Activated CD4-positive, CD25-positive, alpha-beta regulatory T cell treated with anti-CD3 and anti-CD28 coated beads, Interleukin-2, amount 50 U/mL, for 16 hours (primary cell): ENCODE results near the gene LACTB.
A peak's percentile ranks its signal among the peaks of the same experiment; 100 is the strongest.

Experiments
- DNase-seq: peaks from one replicate; pipeline ENCODE4 v3.0.0-alpha.2; 2020; ENCODE audit warnings: low read depth, low spot score

Gene LACTB

DNA sequence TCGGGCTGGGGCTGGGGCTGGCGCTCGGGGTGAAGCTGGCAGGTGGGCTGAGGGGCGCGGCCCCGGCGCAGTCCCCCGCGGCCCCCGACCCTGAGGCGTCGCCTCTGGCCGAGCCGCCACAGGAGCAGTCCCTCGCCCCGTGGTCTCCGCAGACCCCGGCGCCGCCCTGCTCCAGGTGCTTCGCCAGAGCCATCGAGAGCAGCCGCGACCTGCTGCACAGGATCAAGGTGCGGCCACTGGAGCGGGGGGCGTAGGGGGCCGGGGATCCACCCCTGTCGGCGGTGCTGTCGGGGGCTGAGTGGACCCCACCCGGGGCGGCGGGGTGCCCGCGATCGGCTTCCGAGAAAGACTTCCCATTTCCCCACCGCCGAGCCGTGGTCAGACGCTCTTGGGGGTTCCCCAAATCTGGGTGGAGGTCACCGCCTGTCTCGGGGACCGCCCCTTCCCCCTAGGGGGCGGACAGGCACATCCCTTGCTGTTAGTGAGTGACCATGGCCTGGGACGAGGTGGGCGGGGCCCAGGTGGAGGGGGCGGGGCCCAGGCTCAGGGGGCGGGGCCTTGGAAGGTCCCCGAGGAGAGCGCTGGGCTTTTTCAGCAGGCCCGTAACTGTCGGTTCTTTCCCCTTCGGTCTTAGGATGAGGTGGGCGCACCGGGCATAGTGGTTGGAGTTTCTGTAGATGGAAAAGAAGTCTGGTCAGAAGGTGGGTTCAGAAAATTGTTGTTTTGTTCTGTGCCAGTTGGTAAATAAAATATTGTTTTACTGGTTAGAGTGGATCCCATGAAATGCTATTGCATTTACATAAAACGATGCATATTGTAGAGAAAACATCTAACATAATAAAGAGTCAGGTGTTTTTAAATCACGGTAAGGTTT lies 578 bp downstream of the LACTB start:
- DNase-seq, result peak; percentile 39

DNA sequence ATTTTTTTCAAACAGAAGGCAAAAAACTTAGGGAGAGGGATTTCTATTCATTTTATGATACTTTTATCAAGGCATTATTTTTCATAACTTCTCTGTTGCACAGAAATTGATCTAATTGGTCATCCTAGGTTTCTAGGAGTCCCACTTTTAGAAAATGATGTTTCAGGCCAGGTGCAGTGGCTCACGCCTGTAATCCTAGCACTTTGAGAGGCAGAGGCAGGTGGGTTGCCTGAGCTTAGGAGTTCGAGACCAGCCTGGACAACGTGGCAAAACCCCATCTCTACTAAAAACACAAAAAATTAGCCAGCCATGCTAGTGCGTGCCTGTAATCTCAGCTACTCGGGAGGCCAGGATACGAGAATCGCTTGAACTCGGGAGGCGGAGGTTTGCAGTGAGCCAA lies 2.8 kb downstream of the LACTB start:
- no peak for DNase-seq

DNA sequence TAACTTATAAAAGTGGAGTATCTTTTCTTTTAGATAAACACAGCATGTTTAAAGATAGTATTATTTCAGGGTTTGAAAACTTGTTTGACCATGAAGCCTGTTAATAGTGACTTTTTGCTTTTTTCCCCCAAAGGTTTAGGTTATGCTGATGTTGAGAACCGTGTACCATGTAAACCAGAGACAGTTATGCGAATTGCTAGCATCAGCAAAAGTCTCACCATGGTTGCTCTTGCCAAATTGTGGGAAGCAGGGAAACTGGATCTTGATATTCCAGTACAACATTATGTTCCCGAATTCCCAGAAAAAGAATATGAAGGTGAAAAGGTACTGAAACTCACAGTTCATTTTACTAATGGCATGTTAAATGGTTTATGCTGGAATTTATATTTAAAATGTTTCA lies 5.1 kb downstream of the LACTB start:
- no peak for DNase-seq

DNA sequence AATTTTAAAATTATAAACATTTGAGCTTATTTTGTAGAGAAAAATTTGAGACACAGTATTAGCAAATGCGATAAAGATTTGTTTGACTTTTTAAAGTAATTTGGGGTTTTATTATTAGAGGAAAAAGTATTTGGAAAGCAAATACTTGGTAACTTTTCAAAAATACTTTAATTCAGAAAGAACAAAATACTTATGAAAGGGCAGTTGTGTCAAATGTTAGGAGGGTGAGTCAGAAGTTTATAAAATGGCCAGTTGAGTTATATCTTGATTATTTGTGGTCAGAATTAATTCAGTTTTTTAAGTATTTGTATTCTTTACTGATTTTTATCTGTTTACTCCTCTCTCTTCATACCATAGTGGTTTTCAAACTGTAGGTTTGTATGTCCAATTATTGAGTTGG lies 12.1 kb downstream of the LACTB start:
- DNase-seq, result no peak

DNA sequence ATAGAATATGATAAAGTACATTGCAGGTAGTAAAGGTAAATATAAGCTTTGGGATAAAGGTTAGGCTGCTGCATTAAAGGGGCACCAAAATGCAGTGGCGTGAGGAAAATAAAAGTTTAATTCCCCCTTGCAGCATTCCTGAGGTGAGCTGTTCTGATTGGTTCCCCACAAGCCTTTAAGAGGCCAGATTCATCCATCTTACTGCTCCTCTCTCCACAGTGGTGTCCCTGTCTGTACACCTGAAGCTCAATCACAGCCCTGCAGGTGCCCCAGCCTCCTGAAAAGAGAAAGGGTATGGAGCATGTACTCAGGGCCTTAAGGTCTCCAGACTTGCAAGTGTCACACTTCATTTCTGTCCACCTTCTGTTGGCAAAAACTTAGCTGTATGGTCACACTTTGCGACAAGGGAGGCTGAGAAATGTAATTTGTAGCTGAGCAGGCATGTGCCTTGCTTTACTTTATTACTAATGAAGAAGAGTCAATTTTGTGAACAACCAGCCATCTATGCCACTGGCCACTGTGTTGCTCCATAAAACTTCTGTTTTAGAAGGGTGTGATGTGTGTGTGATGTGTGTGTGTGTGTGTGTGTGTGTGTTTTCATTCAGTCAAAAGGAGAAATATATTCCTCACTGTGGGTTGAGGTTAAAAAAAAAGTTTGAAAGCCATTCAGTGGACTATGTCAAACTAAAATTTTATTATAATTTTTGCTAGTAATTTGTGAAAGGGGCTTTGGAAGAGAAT lies 12.8 kb downstream of the LACTB start:
- no peak for DNase-seq

DNA sequence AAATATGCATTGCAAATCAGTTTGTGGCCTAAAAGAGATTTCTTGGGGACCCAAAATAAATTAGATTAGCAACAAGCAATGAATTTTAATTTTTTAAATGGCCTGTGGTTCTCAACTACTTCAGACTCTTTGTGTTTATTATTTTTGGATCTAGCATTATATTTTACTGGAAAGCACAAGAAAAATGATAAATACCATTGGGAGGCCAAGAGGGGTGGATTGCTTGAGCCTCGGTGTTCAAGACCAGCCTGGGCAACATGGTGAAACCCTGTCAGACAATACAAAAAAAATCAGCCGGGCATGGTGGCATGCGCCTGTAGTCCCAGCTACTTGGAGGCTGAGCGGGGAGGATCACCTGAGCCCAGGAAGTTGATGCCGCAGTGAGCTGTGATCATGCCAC lies 13.6 kb downstream of the LACTB start:
- no peak for DNase-seq

DNA sequence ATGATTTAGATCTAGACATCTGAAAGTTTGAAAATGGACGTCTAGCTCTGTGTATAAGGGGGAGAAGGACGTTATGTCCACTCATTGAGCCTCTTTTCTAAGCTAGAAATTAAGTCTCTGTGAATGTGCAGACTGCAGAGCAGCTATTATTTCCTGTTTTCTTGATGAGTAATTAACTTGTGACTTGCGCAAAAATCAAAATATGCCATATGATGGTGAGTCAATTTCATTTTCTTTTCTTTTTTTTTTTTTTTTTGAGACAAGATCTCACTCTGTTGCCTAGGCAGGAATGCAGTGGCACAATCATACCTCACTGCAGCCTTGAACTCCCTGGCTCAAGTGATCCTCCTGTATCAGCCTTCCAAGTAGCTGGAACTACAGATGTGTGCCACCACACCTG lies 14.1 kb downstream of the LACTB start:
- no peak for DNase-seq

DNA sequence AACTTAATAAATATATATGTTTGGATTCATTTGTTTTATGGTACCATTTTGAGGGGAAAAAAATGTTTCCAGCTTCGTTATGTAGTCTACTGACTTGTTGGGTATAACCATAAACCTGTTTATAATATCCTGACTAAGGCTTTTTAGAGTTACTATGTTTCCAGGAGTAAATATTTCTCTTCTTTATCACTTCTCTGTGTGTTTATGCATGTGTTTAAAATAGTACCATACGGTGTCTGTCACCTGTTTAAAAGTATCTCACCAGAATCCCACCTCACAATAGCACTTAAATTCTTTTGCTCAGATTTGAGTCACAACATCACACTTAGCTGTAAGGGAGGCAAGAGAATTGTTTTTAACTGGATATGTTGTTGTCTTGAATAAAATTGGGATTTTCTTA lies 15.1 kb downstream of the LACTB start:
- no peak for DNase-seq

DNA sequence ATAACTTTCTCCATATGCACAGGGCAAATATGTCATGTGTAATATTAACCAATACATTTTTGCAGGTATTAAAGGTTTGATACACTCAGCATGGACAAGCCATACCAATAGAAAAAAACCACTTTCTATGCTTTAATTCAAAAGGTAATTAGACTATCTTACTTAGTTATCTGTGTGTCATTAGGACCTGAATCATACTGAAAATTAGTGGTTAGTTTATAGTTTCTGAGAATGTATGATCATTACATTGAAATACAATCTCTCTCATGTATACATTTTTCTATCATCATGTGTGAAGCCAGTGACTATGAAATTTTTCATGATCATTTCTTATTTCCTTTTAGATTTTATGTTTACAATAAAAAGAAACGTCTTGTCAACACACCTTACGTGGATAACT lies 19.3 kb downstream of the LACTB start:
- DNase-seq, result no peak

DNA sequence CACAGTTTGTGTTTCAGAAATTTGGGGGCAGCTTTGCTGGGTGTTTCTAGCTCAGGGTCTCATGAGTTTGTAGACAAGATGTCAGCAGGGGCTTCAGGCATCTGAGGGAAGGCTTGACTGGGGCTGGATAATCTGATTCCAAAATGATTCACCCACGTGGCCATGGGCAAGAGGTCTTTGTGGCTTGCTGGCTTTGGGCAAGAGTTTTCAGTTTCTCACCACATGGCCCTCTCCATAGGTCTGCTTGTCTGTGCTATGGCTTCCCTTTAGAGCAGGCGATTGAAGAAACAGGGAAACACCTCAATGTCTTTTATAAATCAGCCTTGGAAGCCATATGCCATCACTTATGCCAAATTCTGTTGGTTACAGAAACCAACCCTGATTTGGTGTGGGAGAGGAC lies 23.8 kb downstream of the LACTB start:
- DNase-seq, result no peak

DNA sequence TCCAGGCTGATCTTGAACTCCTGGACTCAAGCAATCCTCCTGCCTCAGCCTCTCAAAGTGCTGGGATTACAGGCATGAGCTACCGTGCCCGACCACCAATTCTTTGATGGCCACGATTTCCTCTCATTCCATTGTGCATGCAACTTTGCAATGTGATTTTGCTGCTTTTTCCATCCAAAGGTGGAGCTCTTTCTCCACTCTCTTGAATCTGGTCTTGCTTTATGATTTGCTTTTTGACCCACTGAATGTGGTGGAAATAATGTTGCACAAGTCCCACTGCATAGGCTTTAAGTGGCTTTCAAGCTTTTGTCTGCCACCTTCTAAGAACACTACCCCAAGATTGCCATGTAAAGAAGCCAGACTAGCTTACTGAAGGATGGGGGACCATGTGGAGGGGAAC lies 25.0 kb downstream of the LACTB start:
- no peak for DNase-seq

DNA sequence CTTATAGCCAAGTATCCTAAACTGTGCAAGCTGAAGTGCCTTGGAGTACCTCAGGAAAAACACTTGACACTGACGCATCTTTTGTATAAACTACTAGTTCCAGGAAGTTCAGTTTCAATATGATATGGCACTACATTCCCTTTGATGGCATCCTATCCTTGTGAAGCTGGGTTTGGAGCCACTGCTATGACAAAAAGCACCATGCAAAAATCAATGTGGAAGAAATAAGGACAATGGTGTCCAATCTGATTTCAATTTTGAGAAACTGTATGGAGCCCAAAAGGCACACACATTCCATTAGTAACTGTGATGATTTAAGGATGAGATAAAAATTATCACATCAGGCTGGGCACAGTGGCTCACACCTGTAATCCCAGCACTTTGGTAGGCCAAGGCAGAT lies 30.0 kb downstream of the LACTB start:
- no peak for DNase-seq

DNA sequence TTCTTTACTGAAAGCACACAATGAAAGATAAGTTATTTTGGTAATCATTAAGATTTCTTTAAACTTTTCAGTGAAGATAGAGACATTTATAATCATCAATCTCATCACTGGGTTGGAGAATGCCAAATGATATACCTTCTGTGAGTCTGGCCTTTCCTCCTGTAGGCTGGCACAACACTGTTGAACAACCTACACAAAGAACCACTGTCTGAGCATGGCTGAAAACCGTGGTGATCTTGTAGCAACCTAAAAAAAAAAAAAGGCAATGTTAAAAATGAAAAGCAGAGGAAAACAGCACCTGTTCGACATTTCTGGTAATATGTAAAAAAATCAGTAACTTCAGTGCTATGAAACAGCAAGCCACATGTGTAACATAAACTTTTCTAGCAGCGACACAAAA lies 33.8 kb downstream of the LACTB start:
- DNase-seq, result no peak

DNA sequence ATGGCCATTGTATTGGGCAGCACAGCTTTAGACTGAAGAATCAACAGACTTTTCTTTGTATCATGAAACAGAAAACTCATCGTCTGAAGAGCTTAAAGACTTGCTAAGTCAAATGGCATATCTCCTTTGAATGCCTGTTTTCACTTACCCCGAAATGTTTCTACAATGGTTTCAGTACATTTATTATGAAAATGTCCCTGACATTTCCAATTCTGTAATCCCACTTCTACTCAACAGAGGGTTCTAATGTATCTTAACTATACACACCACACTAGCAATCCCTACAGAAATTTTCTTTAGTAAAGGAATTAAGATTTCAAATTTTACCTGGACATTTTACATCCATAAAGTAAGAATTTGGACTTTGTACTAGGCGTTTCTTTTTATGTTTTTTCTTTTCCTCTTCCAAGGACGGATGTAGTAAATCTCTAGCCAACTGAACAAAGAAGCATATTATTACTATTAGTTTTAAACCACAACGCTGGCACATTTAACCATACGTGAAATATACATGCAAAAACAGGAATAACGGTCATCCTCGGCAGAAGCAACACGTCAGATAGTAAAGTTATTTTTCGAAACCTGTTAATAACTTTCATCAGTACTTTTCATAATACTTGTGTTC lies 34.5 kb downstream of the LACTB start:
- DNase-seq, result no peak

DNA sequence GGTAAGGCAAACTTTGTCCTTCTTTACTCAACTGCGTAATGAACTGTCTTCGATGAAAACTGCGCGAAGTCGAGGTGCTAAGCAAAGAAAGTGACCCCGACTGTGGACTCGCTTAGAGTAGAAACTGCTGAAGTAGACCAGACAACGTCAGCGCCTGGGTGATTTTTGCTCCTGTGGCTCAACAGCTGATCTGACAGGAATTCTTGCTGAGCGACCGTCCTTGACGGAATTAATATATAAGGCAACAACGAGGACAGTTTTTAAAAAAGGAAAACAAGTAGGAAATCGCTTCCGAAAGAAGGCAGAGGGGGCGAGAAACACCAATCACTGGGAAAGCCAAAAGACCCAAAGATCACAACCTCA lies 35.1 kb downstream of the LACTB start:
- no peak for DNase-seq

DNA sequence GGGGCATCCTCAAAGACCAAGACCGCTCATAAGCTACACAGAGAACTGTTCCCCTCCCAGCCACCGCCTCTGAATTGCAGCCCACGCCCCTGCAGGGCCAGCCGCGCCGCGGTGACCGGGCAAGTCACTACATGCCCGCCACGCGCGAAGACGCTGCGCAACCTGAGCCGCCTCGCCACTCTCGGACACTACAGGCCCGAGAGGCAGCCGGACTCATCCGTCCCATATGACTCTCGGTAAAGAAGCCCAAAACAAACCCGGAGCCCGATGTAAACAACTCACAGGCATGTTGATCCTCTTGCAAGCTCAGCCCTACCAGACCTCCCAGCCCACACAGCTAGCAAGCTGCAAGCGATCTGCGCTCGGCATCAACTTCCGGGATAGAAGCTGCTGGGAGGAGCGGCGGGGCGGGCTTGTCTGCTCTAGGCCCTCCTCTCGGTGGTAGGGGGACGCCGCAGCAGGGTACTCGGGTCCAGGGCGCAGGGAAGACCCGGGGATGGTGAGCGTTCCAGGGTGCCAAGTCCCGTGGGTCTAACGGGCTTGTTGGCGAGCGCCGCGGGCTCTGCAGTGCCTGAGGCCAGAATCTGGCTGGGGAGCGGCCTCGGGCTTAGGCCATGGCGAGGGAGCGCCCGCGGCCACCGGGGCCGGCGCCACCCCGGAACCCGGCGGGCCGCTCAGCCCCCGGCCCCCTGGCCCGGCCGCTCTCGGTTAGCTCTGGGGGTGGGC lies 35.6 kb downstream of the LACTB start, which contains the start of gene RPS27L:
Gene RPS27L, minus strand, starts transcription at position 360 of the 726 bp plus-strand sequence. Its CDS starts 72 bp downstream, at position 288.
- DNase-seq, result peak; percentile 68

DNA sequence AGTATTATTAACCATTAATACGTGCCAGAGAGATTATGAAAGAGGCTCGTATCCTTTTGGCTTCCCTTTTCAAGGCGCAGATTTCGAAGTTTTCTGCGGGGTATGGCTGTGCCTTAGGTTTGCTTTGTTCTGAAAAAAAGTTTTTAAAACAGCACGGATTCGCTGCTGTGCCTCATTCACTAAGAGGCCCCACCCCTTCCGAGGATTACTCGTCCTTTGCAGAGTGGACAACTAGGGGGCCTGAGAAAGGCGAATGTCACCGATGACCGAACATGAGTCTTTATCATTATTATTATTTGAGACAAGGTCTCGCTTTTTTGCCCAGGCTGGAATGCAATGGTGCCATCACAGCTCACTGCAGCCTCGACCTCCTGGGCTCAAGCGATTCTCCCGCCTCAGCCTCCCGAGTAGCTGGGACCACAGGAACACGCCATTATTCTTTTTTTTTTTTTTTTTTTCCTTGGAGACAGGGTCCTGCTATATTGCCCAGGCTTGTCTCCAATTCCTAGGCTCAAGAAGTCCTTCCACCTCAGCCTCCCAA lies 36.3 kb downstream of the LACTB start:
- no peak for DNase-seq

DNA sequence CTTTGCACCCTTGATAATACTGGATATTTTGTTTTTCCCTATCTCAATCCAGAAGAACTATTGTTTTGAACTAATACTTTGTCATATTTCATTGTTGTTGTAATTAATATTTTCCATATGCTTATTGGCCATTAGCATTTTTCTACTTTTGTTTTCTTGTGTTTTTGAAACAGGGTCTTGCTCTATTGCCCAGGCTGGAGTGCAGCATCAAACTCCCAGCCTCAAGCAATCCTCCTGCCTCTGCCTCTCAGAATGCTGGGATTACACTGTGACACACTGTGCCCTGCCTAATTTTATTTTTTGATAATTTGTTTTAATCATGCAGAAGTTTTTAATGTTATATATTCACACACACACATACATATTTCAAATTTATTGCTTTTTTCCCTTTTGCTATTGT lies 39.0 kb downstream of the LACTB start:
- DNase-seq, result no peak

DNA sequence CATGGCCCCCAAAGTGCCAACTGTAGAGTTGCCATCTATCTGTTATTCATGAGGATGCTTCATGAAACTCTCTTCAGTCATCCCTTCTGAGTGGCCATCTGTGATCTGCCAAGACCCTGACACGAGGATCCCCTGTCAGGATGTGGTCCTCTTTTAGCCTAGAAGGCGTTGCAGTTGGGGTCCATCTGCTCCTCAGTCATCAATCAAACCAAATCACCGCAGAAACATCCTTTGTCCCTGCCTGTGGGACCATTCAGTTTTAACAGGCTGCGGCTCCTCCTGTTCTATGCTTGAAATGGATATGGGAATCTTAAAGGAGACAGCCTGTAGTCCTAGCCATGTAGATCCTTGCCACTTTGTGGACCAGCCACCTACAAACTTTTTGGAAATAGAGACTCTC lies 41.6 kb downstream of the LACTB start:
- no peak for DNase-seq

DNA sequence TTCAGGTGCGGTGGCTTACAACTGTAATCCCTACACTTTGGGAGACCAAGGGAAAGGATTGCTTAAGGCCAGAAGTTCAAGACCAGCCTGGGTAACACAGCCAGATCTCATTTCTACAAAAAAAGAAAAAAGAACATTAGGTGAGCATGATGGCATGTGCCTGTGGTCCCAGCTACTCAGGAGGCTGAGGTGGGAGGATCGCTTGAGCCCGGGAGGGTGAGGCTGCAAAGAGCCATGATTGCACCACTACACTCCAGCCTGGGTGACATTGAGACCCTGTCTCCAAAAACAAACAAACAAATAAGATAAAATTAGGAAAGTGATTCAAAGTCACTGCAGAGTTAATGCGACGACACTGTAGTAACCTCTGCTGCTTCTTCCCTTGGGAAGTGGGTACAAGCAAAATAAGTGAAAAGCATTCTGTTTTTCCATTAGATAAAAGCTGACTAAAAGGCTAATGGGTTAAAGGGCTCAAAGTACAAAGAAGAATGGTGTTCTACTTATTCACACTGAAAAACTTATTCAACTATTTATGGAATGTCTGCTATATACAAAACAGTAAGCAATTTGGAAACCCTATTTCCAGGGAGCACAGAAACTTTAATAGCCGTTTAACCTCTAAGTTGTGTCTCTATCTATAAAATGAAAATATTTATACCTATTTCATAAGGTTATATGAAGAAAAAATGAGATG lies 43.7 kb downstream of the LACTB start:
- no peak for DNase-seq

DNA sequence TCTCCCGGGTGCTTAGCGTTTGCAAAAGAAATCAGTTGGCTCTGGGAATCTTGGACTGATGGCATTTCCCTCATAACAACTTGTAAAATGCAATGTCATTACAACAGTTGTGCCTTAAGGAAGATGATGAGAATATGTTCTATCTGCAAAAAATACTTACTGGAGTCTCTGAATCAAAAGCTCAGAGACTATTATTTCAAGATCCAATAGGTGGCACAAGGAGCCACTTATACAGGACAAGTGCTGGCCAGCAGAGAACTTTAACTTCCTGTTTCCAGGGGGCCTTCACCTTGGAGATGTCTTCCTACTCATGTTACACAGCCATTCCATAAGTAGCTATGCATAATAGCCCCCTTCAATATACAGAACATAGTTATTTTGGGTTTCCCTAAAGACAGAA lies 44.6 kb downstream of the LACTB start:
- no peak for DNase-seq
